Measurements from ENCODE around the gene EFTUD2. TPM values are rescaled to one million over a fixed set of nuclear protein-coding genes. Genes with fewer than 3 reads are reported as not detected.
A peak's percentile ranks its signal among the peaks of the same experiment; 100 is the strongest.
"Not testable (repeated sequence)": the region's sequence is repeated elsewhere in the genome, so short reads cannot be mapped to it uniquely, and the experiment has no call there.

EFTUD2 gene
- 75.2 TPM for total RNA-seq

- intact Hi-C loops (cut with DNase I): no loop called here
- DNase-seq (ENCODE audit: low spot score) (peak; percentile 96), ATAC-seq (peak; percentile 96)
Measured at GRCh38 chr17:44899074-44899782, at the start of gene EFTUD2. Gene EFTUD2 (minus strand): TSS chr17:44899445. CDS start chr17:44894521, 4,924 bp downstream.

GRCh38 chr17:44948315-44948795 lies 49.1 kb upstream of the EFTUD2 start:
- intact Hi-C loops (cut with DNase I): no loop called here
- DNase-seq (ENCODE audit: low spot score): no peak
- no peak for ATAC-seq

DNA sequence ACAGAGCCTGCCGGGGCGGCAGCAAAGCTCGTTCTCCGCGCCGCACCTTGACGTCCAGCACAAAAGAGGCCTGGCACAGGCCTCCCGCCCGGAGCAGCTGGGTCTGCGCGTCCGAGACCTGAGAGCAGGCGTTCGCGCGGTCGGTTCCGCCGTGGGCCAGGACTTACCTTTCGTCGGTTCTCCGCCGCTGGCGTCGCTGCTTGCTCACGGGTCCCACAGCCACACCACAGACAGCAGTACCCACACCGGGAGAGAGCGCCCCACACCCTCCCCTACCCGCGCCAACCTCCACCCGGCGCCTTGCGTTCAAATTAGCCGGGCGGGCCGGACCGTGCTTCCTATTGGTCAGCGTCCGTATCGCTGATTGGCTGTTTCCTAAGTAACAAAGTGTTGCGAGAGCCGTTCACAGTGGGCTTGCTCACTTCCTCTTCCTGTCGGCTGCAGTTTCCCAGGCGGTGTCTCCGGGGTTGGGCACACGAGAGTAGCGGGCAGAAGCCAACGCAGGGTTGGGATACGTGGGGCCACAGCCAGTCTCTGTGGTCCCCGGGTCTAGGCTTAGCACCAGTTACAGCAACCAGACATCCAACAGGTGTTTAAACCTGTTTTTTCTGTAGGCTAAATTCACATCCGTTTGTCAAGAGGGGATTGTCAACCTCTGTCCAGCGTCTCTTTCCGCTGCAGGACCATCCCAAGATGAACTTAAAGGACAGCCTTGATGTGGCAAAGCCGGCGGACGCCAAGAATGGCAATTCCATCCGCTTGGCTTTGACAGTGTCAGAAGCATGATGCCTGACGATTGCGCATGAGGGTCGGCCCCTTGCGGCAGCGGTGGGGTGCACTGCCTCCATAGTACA lies 48.4 kb upstream of the EFTUD2 start, which contains the start of gene KIF18B:
KIF18B (minus strand) TSS at position 313 of the 854 bp plus-strand sequence. CDS start 11,429 bp downstream, outside the sequence.
- ATAC-seq: peak; percentile 99
- peak; percentile 91 for DNase-seq (ENCODE audit: low spot score)
- intact Hi-C loops (cut with DNase I): no loop called here

DNA sequence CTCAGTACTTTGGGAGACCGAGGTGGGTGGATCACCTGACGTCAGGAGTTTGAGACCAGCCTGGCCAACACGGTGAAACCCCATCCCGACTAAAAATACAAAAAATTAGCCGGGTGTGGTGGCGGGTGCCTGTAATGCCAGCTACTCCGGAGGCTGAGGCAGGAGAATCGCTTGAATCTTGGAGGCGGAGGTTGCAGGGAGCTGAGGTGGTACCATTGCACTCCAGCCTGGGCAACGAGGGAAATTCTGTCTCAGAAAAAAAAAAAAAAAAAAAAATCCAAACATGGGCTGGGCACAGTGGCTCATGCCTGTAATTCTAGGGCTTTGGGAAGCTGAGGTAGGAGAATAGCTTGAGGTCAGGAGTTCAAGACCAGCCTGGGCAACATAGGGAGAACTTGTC lies 46.4 kb upstream of the EFTUD2 start:
- intact Hi-C loops (cut with DNase I); ATAC-seq; DNase-seq (ENCODE audit: low spot score): not testable (repeated sequence)

GRCh38 chr17:44942456-44942855 lies 43.2 kb upstream of the EFTUD2 start:
- intact Hi-C loops (cut with DNase I): no loop called here
- DNase-seq (ENCODE audit: low spot score): no peak
- no peak for ATAC-seq

DNA sequence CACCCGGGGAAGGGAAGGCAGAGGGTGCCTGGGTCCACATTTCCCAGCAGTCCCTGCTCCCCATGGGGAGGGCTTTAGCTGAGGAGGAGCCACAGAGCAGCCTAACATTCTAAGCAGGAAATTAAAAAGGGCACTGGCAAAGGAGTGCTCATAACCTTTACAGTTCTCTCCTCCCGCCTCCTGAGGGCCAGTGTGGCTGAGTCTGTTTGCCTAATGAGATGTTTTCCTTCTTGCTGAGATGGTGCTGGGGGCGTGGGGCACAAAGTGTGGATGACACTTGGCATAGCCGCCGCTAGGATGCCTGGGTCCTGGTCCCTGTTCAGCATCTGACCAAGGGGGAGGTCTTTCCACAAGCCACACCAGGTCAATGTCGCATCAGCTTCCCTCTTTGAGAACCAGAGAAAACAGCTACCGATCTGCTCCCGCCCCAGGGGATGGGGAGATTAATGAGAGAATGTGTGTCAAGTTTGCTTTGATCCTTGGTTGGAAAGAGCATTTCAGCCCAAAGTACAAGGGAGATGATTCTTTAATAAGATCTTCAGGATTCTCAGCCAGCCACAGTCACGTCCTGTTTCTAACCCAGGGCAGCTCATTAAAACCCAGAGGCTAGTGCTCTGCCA lies 42.6 kb upstream of the EFTUD2 start:
- ATAC-seq: no peak
- DNase-seq (ENCODE audit: low spot score): no peak
- intact Hi-C loops (cut with DNase I): no loop called here

GRCh38 chr17:44940768-44941167 lies 41.5 kb upstream of the EFTUD2 start:
- no peak for ATAC-seq
- no peak for DNase-seq (ENCODE audit: low spot score)
- intact Hi-C loops (cut with DNase I): no loop called here

DNA sequence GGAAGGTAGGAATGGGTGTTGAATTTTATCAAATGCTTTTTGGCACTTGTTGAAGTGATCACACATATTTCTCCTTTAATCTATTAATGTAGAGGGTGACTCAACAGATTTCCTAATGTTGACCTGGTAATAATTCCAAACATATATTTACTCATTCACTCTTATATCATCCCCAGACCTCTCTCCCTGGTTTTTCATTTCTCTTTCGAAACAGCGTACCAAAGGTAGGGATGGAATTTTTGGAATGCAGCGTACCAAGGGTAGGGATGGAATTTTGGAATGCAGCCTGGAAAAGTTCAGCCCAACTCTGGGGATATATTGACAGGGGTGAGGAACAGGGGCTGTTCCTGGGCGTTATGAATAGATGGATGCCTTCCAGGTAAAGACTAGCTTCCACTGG lies 41.1 kb upstream of the EFTUD2 start:
- intact Hi-C loops (cut with DNase I): no loop called here
- DNase-seq (ENCODE audit: low spot score) (no peak), ATAC-seq (no peak)

DNA sequence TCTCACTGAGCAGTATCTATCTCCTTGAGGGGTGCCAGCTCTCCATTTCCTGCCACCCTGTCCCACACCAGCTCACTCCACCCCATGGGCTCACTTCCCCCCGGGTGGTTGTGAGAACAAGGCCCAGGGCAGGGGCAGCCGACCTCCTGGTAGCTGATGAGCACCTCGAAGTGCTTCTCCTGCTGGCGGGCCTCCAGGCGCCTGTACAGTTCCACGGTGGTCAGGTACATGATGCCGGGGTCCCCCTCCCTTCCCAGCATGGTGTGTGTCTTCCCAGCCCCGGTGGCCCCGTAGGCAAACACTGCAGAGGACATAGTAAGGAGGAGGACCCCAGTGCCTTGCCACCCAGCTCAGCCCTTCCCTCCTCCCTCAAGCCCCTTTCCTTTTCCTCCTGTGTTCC lies 35.9 kb upstream of the EFTUD2 start:
- intact Hi-C loops (cut with DNase I): no loop called here
- DNase-seq (ENCODE audit: low spot score): no peak
- ATAC-seq: no peak

DNA sequence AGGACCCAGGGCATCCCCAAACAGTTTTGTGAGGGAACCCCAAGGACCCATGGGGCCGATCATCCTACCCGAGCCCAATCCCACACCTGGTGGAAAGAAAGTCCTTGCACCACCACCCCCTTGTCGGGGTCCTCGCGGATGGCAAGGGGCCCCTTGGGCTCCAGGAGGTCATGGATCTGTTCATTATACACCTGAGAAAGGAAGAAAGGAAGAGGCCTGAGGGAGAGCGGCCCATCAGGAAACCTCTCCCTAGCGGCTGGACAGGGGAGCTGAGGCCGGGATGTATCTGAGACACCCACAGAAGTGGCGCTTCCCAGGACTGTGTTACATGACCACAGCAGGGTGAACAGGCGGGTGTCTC lies 35.5 kb upstream of the EFTUD2 start:
- ATAC-seq: no peak
- intact Hi-C loops (cut with DNase I): no loop called here
- DNase-seq (ENCODE audit: low spot score): no peak

DNA sequence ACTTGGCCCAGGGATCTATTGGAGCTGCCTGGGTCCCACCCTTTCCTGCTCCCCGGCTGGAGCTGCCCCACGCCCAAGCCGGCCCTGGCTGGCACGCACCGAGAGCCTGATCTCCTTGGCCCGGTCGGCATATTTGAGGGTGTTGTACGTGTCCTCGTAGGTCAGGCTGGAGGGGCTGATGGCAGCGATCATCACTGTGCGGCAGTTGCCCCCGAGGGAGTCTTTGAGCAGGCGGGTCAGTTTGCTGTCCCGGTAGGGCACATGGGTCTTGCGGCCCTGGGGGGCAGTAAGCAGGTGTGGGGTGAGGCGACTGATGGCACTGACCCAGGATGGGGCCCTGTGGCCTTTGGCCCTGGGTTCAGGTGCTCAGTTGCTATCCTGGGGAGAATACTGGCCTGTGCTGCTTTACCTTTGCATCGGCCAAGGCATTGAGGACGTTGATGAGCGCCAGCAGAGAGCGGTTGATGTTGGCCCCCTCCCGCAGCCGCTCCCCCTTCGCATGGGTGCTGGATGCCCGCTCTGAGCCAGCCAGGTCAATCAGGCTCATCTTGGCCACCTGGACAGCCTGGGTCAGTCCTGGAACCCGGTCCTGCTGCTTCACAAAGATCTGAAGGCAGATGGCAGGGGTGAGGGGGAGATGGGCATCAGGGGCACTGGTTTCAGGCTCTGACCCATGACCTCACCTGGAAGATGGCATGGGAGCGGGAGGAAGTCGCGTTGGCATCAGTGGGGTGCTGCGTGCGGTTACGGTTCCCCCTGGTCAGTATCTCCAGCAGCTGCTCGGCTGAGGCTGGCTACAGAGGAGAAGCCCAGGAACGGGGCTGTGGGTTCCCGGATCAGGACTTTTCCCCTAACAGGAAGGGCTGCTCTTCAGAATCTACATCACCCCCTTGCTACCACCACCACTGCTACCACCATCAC lies 34.8 kb upstream of the EFTUD2 start:
- intact Hi-C loops (cut with DNase I): no loop called here
- ATAC-seq (no peak), DNase-seq (ENCODE audit: low spot score) (no peak)

GRCh38 chr17:44932787-44933097 lies 33.5 kb upstream of the EFTUD2 start:
- peak; percentile 14 for ATAC-seq
- intact Hi-C loops (cut with DNase I): no loop called here
- no peak for DNase-seq (ENCODE audit: low spot score)

DNA sequence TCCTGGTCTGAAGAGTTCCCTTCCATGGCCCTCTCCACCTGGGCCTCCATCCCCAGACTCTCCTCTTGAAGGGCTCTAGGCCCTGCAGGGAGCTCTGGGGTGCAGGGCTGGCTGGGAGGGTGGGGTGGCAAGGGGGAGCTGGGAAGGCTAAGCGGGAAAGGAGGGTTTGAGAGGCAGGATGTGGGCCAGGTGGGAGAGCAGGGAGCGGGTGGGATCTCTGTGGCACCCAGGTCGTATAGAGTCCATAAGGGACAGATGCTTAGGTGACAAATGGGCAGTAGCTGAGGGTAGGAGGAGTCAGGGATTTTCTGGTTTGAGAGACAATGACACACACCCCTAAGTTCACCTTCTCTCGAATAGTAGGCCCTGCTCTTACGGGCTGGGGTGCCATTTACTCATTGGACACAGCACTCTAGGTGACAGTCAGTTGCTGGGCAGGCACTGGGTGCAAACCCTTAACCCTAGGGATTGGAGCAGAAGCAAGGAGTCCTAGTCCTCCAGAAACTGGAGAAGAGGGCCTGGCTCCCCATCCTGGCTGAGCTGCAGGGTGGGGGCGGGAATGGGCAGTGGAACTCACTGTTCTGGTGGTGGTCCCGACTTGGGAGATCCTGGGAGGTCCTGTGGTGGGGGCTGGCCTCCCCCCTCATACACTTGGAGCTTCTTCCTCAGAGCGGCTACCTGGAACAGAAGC lies 33.0 kb upstream of the EFTUD2 start:
- intact Hi-C loops (cut with DNase I): no loop called here
- ATAC-seq (no peak), DNase-seq (ENCODE audit: low spot score) (no peak)

- intact Hi-C loops (cut with DNase I): no loop called here
- ATAC-seq (no peak), DNase-seq (ENCODE audit: low spot score) (no peak)
Measured at GRCh38 chr17:44931376-44931775, 32.1 kb upstream of the EFTUD2 start.

GRCh38 chr17:44930667-44931066 lies 31.4 kb upstream of the EFTUD2 start:
- no peak for ATAC-seq
- intact Hi-C loops (cut with DNase I): no loop called here
- DNase-seq (ENCODE audit: low spot score): no peak

- DNase-seq (ENCODE audit: low spot score) (no peak), ATAC-seq (no peak)
- intact Hi-C loops (cut with DNase I): no loop called here
Measured at GRCh38 chr17:44928950-44929720, 29.9 kb upstream of the EFTUD2 start.

DNA sequence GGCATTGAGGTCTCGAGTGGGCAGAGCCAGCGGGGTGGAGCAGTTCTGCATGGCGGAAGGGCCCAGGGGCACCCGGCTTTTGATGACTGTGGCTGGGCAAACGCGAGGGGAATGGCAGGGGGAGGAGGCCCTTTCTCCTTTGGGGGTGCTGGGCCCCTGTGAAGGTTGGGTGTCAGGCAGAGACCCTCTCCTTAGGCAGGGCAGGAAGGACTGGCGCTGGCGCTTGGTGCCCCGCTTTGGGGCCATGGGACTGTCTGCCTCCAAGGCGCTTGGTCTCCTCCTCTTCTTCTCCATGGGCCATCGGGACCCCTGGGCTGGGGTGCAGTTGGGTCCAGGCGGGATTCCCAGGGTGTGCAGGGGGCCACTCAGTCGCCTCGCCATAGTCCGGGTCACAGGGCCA lies 28.9 kb upstream of the EFTUD2 start:
- intact Hi-C loops (cut with DNase I): no loop called here
- ATAC-seq (no peak), DNase-seq (ENCODE audit: low spot score) (no peak)

DNA sequence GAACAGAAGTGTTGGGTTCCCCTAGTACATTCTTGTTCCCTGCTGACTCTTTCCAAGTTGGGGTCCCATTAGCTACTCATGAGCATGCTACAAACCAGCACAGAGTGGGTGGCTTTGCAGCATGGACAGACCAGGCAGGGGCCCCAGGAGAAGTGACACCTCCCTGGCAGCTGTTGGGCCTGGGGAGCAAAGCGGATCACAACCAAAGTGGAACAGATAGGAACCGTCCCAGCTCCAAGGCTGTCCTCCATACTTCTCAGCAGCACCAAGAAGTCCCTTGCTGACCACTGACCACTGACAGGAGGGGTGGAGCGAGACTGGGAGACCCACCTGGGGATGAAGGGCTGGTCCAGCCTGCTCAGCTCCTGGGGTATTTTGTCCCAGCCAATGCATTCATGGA lies 28.5 kb upstream of the EFTUD2 start:
- intact Hi-C loops (cut with DNase I): no loop called here
- no peak for ATAC-seq
- DNase-seq (ENCODE audit: low spot score): no peak
